ENCODE results near the gene RRP1.

DNA sequence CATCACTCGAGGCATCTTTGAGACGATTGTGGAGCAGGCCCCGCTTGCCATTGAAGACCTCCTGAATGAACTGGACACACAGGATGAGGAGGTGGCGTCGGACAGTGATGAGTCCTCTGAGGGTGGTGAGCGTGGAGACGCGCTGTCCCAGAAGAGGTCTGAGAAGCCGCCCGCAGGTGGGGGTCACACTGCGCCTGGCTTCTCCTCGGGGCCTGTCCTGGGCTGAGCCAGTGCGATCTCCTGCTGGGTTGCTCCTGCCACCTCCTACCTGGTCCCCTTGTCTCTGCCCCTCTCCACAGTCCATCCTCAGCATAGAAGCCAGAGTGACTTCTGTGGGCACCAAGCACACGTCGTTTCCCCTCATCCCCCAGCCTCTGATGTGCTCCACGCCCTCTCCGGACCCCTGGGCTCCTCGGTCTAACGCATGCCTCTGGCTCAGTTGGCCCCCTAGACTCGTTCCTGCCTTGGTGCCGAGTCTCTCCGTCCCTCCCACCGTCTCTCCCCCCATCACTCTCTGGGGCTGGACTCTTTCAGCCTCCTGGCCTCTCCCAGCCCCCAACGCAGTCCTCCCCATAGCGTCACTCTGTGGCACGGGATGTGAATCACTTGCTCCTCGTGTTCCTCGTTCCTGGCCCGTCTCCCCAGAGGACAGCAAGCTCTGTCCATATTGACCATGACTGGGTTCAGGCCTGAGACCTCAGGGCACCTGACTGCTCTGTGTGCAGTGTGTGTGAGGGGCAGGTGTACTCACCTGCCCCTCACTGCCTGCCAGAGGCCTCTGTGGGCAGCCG, 8.7 kb downstream of the RRP1 start:
- TF ChIP-seq POLR2A (IDR thresholded peaks at IDR 0.05; ENCODE audit: low read depth, low read length) (no peak), POLR2AphosphoS5 (IDR thresholded peaks at IDR 0.05; ENCODE audit: low read depth, low read length) (no peak), PAX5 (IDR thresholded peaks at IDR 0.05; ENCODE audit: insufficient read depth, low read length, severe bottlenecking) (no peak), TAF1 (IDR thresholded peaks at IDR 0.05; ENCODE audit: low read depth, low read length) (no peak), SPI1 (IDR thresholded peaks at IDR 0.05; ENCODE audit: low read depth, low read length) (no peak), POU2F2 (IDR thresholded peaks at IDR 0.05; ENCODE audit: low read depth, low read length) (no peak)
